Amniotic stem cell (primary cell): Measurements from ENCODE around the gene CISTR.
"Not testable (repeated sequence)": the region's sequence is repeated elsewhere in the genome, so short reads cannot be mapped to it uniquely, and the experiment has no call there.

Experiments
- DNase-seq: peaks from one replicate; lab custom pipeline; 2025; lab: John Stamatoyannopoulos, UW

The CISTR gene

DNA sequence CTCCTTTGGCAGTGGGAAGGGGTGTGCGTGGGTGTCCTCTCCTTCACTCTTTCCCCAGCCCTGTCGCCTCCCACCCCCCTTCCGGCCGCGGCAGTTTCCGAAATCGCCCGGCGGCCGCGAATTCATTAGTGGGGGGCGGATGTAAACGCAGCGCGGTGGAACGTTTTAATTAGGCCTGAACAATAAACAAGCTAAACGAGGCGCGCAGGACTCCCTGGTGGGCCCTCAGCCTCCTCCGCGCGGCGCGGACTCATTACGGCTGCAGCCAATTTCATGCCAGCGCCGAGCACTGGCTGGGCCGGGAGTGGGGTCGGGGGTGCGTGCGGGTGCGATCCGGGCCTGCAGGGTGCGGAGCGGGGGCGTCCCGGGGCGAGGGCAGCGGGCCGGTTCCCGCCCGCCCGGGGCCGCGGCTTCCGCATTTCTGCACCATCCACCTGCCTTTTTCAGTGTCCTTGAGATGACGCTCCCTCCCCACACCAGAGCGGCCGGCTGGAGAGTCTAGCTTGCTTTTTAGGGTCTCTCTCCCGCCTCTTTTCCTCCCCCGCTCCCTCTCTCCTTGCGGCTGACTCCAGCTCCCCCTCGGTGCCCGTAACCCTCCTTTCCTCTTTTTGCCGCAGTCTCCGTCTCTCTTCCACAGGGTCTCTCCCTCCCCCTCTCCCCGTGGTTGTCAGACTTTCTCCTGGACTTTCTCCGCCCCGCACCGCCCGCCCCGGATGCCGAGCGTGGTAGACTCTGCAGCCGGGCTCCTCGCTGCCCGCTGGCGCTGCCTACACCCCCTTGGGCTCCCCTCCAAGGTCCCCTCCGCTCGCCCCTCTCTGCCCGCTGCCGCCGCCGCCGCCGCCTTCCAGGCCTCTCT lies at the start of gene CISTR:
TSS of gene CISTR (minus strand) at position 644 of the 856 bp plus-strand sequence.
- no peak for DNase-seq

DNA sequence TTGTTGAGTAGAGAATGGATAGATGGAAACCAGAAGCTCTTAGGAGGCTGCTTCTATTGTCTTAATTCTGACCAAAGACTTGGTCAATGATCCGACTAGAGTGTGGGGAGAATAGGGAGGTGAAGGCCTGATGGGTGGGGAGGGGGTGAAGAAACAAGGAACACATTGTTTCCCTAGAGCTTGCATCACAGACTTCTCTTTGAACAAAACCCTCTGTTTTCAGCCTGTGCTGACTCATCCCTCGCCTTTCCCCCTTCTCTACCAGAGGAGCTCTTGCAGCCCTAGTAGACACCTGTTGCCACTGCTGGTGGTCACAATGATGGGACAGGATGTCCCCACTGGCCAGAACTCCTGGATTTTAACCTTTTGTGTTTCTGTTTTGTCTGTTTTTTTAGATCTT lies 46.8 kb upstream of the CISTR start:
- no peak for DNase-seq

DNA sequence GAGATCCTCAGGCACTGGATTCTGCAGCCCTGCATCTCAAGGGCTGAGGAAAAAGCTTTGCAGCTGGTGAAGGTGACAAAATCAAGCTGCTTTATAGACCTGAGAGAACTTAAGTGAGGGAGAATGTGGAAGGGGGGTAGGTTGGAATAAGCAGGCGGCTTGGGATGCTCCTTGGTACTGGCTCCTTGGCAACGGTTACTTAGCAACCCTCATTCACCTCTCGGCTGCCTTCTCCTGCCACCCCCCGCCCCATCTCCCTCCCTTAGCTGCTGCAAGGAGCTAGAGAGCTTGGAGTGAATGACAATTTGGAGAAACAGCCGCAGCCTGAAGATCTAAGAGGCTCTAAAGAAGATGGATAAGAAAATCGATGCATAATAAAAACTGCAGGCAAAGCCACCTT lies 44.1 kb upstream of the CISTR start:
- DNase-seq = no peak

DNA sequence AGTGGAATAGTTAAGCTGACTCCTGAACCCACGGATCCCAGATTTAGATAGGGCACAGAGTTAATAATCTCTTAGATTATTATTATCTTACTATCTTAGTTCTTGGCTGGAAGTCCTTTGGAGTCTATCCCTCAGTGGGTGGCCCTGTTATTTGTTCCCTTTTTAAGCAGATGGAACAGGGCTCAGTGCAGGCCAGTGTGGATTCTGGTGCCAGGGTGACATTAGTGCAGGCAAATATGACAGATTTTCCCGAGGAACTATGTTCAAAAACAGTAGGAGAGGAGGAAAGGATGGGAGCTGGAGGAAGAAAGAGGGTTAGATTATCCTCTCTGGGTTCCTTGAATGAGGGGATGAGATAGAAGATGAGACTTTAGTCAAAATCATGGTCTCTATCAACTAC lies 41.4 kb upstream of the CISTR start:
- no peak for DNase-seq

DNA sequence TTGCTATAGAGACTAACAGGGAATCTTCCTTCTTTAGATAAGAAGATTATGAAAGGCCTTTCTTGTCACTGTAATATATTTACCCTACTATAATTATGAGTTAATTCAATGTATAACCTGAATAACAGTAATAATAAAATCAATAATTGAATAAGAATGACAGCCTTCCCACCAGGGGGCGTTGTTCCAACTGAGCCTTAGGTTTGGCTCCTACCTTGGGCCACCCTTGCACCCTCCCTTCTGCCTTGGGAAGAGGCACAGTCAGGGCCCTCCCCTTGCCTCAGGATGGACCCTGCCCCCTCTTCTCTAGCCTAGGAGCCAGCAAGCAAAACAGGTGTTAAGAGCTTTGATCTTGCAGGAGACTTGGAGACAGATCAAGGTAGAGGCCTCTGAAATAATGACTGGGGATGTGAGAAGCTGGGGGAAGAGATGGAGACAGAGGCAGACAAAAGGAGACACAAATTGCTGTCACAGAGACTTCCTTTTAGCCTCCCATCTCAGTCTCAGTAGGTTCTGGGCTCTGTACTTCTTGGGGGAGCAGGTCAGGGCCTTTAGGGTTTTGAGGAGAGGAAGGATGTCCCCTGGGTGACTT lies 40.1 kb upstream of the CISTR start:
- no peak for DNase-seq

DNA sequence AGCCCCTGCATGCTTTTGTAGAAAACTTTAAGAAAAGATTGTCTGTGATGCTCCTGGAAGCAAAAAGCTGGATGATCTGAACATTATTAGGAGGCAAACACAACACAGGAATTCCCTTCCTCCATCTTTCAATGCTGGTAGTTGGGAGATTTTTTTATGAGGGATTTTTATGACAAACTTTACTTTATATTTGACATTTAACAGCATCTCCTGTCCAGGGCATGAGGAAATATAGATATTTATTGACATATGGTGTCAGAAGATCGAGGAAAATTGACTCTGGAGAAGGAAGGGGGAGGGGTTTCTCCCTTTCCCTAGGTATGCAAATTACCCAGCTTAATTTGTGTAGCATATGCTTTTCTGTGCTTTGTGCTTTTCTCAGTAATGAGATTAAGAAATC lies 37.8 kb upstream of the CISTR start:
- DNase-seq = no peak

DNA sequence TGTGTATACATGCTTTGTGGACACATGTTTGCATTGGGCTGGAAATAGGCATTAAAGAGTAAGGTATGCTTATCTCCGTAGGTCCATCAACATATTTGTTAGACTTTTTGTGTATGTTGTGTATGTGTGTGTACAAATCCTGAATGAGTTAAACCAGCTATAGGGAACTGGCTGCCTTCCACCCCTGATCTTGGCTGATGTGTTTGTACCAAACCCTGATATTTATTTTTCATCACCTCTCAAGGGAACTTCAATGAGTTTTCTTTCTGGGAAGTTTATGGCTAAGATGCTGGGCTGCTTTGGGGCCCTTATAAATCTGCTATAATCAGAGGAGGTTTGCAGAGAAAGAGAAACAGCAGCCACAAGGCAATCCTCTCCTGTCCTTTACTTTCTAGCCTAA lies 37.1 kb upstream of the CISTR start:
- DNase-seq = no peak

DNA sequence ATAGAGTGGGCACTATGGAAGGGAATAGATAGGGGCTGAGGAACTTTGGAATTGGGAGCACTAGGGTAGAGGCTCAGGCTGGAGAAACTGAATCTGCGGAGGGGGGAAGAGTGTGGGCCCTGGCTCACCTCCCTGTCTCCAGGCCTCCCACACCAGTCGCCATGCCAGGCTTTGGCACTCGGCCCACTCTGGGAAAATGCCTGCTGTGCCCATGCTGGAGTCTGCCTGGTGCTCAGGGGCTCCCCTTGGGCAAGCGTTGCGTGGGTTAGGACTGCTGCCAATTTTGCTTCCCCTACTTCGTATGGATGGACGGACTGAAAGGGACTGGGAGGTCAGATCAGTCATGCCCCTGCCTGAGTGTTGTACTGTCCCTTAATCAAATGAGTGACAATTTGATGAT lies 34.6 kb upstream of the CISTR start:
- DNase-seq = no peak

DNA sequence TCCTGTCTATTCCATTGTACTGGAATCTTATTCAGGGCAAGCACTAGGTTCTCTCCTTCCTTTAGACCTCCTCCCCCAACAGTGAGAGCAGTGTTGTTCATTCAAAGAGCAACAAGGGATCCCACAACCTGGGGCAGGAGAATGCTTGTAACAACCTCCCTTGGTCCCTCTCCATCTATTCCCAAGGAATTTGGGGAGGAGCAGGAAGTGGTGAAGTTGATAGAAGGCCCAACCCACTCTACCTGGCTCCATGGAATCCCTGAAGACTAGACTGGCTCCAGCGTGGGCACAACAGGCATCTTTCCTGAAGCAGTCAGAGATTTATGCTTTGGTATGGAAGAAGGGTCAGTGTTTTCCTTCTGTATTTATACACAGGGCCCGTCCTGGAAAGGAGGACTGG lies 33.4 kb upstream of the CISTR start:
- DNase-seq = no peak

DNA sequence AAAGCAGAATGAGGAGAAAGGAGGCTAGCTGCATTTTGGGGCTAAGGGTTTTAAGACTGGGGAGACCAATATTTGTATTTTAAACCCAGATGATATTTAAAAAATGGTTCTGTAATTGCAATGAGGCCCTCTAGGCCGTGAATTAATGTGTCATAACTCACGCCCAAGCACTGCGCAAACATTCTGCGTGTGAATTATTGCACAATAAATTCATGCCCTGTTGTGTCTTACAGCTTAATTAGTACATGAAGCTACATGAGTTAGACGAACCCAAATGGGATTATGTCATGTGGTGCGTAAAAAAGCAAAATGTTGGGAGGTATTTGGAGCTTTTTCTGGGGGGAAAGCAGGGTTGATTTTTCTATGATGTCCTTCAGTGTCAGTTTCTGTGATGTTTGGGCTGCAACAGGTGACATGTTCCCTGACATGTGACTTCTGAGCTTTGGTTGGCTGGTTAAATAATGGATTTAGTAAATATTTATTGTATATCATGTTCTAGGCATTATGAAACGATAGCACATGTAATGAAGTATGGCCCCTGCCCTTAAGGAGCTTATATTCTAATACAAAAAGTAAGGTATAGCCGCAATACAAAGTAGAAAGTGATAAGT lies 30.4 kb upstream of the CISTR start:
- DNase-seq = no peak

DNA sequence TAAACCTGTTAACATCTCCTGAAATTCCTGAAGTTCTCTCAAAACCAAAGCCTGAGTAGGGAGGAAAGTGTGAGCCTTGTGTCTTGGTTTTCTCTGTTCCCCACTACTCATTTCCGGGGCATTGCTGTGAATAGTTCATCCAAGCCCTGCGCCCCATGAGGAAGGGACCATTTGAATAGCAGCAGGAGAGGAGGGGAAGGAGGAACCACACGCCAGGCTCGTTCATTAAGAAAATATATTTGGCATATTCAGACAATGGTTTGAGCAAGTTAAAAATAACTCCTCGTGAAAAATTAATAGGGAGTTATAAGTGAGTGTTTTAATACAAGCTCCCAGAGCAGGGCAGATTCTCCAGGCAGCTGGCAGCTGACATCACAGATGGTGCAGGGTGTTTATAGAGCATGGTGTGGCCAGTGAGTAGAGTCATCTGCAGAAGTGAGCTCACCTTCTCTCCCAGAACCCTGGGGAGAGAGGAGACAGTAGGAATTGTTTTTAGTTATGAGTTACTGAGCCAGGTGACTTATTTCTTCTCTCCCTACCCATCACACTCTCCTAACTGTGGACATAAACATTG lies 29.5 kb upstream of the CISTR start:
- no peak for DNase-seq

DNA sequence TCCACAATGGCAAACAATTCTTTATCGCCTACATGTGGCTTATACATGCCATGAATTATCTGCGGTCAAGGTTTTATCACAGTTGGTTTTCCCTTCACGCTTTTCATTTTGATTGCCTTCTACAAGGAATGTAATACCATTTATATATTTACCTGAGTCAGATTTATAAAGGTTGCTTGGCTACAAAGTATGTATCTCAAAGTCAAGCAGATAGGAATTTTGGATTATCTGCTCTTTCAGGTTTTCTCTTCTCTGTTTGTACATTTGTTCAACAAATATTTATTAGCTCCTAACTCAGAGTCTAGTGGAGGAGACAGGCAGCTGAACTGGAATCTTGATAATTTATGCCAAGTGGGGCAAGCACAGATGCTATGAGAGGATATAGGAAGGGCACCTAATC lies 28.5 kb upstream of the CISTR start:
- DNase-seq = no peak

DNA sequence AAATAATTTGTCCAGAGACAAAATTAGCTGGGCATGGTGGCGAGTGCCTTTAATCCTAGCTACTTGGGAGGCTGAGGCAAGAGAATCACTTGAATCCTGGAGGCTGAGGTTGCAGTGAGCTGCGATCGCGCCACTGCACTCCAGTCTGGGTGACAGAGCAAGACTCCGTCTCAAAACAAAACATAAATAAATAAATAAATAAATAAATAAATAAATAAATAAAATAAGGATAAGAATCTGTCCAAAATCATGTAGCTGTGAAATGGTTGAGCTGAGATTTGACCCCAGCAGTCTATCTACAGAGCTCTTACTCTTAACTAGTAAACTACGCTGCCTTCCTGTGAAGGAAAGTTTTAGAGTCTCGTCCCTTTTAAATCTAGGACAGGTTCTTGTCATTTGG lies 27.9 kb upstream of the CISTR start:
- DNase-seq = not testable (repeated sequence)

DNA sequence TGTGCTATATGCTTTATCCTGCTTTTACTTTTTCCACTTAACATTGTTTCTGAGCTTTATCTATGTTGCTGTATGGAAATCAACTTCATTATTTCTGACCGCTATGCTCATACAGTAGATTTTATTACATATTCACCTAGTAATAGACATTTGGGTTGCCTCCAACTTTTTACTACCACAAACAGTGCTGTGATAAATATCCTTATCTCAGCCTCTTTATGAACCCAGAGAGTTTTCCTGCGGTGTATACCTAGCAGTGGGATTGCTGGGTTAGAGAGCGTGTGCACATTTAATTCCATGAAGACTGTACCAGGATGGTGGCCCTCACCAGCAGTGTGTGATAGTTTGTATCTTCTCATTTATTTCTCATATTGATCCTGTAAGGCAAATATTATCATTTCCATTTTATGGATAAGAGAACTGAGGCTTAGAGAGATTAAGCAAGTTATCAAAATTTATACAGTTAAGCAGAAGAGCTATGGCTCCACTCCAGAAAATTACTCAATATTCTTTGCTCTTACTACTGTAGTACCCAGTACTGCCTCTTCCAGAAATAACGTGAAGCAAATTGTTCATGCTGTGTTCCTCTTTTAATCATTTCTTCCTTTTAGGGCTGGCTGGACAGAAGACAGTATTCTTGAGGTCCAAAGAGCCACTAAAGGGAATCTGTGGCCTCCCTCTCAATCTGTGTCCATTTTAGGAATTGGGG lies 26.3 kb upstream of the CISTR start:
- no peak for DNase-seq

DNA sequence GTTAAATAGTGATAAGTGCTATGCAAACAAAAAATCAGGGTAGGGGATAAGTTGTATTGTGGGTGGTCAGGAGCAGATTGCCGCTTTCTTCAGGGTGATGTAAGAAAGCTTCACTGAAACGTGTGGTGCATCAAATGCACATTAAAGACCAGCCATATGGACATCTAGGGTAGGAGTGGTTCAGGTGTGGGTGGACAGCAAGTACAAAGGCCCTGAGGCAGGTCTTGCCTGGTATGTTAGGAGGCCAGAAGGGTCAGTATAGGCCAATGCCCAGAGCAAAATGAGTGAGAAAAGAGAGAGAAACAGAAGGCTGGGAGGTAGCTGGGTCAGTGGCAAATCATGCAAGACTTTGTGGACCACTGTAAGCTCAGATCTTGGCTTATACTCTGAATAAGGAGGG lies 25.6 kb upstream of the CISTR start:
- DNase-seq = no peak

DNA sequence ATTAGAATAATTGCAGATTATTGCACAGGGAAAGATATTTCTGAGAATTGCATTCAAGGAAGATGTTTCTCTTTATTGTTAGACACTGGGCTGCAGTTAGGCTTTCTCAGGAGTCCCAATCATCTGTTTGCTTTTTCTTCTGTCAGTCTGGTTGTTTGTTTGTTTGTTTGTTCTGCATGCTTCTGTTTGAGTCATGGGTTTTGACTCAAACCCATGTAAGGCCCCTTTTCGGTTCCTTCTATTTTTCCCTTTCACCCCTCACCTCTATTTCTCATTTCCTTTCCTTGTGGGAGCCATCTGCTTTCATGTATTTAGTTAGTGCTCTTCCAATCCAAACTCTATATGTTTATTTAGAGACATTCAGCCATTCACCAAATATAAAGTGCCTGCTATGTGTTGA lies 25.1 kb upstream of the CISTR start:
- no peak for DNase-seq

DNA sequence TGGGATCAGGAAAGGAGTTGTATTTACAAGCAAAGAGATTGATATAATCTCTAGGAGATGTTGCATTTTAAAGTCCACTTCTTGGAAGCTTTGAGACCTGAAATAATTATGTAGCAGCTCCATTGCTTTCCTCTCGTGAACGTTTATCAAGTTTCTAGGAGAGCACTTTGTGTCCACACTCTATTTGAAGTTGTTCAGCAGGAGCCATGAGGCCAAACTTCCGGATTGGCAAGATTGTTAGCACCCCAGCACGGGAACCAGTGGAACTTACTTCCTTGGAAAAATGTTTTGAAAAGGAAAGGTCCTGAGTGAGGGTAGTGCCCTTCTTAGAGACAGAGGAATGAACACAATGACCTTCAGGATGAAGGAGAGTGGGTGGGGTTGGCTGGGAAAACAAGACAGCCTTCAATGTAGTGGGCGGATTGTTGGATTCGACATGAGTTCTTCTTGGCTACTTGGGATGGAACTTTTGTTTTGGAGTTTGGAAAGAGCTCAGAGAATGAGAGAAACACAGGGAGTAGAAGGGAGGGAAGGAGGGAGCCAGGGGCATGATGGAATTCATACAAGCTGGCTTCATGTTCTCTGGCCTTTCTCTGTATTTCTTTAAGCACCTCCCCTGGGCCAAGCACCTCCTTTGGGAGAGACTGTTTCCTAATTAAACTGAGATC lies 23.8 kb upstream of the CISTR start:
- no peak for DNase-seq

DNA sequence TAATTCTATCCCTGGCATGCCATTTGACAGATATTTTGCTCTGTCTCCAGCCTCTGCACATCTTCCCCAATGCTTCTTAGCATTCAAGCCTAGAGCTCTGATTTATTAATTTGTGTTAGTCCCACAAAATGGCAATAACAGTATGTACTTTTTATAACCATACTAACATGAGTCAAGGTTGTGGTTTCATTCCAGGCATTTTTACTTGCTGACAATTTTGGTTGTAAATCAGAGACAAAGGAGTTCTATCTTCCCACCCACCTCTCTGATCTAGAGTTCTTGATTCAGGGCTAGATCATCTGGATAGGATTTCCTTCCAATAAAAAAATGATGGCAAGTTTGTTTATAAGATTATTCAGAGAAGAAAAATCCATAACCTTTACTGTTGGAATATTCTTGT lies 18.5 kb upstream of the CISTR start:
- peak; percentile 56 for DNase-seq

DNA sequence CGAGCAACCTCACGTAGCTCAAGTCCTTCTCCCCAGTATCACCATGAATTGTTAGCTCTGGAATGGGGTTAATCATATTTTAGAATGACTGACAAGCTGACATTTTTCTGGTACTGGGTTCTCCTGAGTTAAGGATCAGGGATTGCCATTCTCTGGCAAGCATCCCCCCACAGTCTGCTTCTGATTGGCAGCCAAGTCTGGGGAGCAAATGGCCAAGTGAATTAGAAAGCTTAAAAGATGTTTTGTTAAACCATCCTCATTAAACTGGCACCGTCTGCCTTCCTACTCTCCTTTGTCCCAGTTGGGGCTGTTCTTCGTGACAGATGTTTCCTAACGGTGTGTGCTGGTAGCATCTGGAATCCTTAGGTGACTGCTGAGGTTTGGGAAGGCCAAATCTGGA lies 17.2 kb upstream of the CISTR start:
- DNase-seq = no peak

DNA sequence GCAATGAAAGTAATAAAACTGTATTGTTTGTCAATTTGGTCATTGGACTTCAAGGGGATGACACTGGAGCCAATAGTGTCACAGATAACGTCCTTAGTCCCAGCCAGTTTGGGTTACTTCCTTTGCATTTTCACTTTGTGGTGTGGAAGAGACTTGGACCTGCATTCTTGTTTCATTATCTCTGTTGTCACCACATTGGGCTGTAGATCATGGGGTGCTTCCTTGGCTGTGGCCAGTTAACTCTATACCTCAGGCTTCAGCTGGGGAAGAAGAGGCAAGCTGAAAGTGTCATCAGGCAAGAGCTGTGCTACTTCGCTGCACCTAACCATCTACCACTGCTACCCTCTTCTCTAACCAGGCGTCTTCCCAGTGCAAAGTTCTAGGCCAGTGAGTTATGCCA lies 15.1 kb upstream of the CISTR start:
- no peak for DNase-seq

DNA sequence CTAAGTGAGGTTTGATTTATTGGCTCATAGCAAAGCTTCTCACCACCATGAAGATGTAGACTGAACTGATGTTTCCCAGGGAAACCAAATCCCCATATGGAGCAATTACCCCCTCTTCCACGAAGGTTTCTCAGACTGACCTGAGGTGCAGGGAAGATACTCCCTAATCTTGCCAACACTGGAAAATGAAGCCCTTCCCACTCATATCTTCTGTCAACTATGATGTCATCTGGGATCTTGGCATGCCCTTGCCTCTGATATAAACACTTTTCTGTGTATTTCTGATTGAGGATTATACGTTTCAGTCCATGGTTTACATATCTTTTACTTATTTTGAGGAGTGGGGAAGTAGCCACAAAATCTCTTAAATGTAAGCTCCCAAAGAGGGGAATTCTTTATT lies 14.1 kb upstream of the CISTR start:
- no peak for DNase-seq

DNA sequence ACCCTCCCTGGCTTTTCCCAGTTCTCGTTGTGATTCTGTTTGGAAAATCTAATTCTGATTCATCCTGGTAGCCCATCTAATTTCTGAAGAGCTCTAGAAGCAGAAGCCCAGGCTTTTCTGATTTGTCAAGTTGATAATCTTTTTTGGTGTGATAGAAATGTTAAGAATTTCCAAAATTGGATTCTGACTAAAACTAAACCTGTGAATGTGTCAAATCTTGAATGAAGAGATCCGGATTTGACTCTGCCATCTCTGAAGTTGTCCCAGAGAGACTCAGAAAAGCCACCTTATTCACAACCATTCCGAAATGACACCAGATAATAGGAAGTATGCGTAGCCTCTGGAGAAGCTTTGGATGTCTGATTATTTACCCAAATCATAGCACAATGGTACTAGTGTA lies 12.8 kb upstream of the CISTR start:
- DNase-seq = no peak
